ENCODE data around the gene CFAP100.

CFAP100 gene

GRCh38 chr3:126376444-126376843 lies 18.3 kb upstream of the CFAP100 start:
- no peak overlapping the region for H3K4me3 ChIP-seq (ENCODE audit: low read length)
- no peak for TF ChIP-seq ZNF274 (IDR thresholded peaks at IDR 0.05; ENCODE audit: low read depth, low read length)

GRCh38 chr3:126377211-126377610 lies 17.5 kb upstream of the CFAP100 start:
- no peak for TF ChIP-seq ZNF274 (IDR thresholded peaks at IDR 0.05; ENCODE audit: low read depth, low read length)
- no peak overlapping the region for H3K4me3 ChIP-seq (ENCODE audit: low read length)

GRCh38 chr3:126378341-126378751 lies 16.4 kb upstream of the CFAP100 start:
- H3K4me3 ChIP-seq (ENCODE audit: low read length) = no peak overlapping the region
- TF ChIP-seq ZNF274 (IDR thresholded peaks at IDR 0.05; ENCODE audit: low read depth, low read length) = no peak

- no peak overlapping the region for H3K4me3 ChIP-seq (ENCODE audit: low read length)
- TF ChIP-seq ZNF274 (IDR thresholded peaks at IDR 0.05; ENCODE audit: low read depth, low read length) = no peak
These were observed 14.5 kb upstream of the CFAP100 start for GRCh38 chr3:126380011-126380768.

GRCh38 chr3:126381966-126382365 lies 12.7 kb upstream of the CFAP100 start:
- H3K4me3 ChIP-seq (ENCODE audit: low read length) = no peak overlapping the region
- no peak for TF ChIP-seq ZNF274 (IDR thresholded peaks at IDR 0.05; ENCODE audit: low read depth, low read length)

- no peak overlapping the region; the same call in 1 of the 2 replicates for H3K4me3 ChIP-seq (ENCODE audit: low read length)
- TF ChIP-seq ZNF274 (IDR thresholded peaks at IDR 0.05; ENCODE audit: low read depth, low read length) = no peak
These were observed 5.5 kb upstream of the CFAP100 start for GRCh38 chr3:126389112-126389793.

- no peak for TF ChIP-seq ZNF274 (IDR thresholded peaks at IDR 0.05; ENCODE audit: low read depth, low read length)
- H3K4me3 ChIP-seq (ENCODE audit: low read length) = no peak overlapping the region
These were observed 4.9 kb upstream of the CFAP100 start for GRCh38 chr3:126389794-126390146.

GRCh38 chr3:126390201-126390600 lies 4.5 kb upstream of the CFAP100 start:
- no peak overlapping the region for H3K4me3 ChIP-seq (ENCODE audit: low read length)

GRCh38 chr3:126390751-126391150 lies 4.0 kb upstream of the CFAP100 start:
- no peak for TF ChIP-seq ZNF274 (IDR thresholded peaks at IDR 0.05; ENCODE audit: low read depth, low read length)
- H3K4me3 ChIP-seq (ENCODE audit: low read length) = no peak overlapping the region

More at GRCh38 chr3:126390201-126390600, 4.5 kb upstream of the CFAP100 start:
- TF ChIP-seq ZNF274 (IDR thresholded peaks at IDR 0.05; ENCODE audit: low read depth, low read length) = no peak

- no peak overlapping the region for H3K4me3 ChIP-seq (ENCODE audit: low read length)
- no peak for TF ChIP-seq ZNF274 (IDR thresholded peaks at IDR 0.05; ENCODE audit: low read depth, low read length)
These were observed 3.1 kb upstream of the CFAP100 start for GRCh38 chr3:126391631-126392030.

- no peak for TF ChIP-seq ZNF274 (IDR thresholded peaks at IDR 0.05; ENCODE audit: low read depth, low read length)
- H3K4me3 ChIP-seq (ENCODE audit: low read length) = no peak overlapping the region
These were observed 2.5 kb upstream of the CFAP100 start for GRCh38 chr3:126392246-126392645.

GRCh38 chr3:126393563-126393962 lies 1.1 kb upstream of the CFAP100 start:
- no peak overlapping the region for H3K4me3 ChIP-seq (ENCODE audit: low read length)
- no peak for TF ChIP-seq ZNF274 (IDR thresholded peaks at IDR 0.05; ENCODE audit: low read depth, low read length)

- no peak for TF ChIP-seq ZNF274 (IDR thresholded peaks at IDR 0.05; ENCODE audit: low read depth, low read length)
- H3K4me3 ChIP-seq (ENCODE audit: low read length) = no peak overlapping the region
These were observed 240 bp downstream of the CFAP100 start for GRCh38 chr3:126394977-126395321.

- H3K4me3 ChIP-seq (ENCODE audit: low read length) = no peak overlapping the region
- TF ChIP-seq ZNF274 (IDR thresholded peaks at IDR 0.05; ENCODE audit: low read depth, low read length) = no peak
These were observed 1.3 kb downstream of the CFAP100 start for GRCh38 chr3:126395846-126396513.

GRCh38 chr3:126396536-126396935 lies 1.8 kb downstream of the CFAP100 start:
- H3K4me3 ChIP-seq (ENCODE audit: low read length) = no peak overlapping the region
- no peak for TF ChIP-seq ZNF274 (IDR thresholded peaks at IDR 0.05; ENCODE audit: low read depth, low read length)
